ENCODE results near the gene BFSP1.

DNA sequence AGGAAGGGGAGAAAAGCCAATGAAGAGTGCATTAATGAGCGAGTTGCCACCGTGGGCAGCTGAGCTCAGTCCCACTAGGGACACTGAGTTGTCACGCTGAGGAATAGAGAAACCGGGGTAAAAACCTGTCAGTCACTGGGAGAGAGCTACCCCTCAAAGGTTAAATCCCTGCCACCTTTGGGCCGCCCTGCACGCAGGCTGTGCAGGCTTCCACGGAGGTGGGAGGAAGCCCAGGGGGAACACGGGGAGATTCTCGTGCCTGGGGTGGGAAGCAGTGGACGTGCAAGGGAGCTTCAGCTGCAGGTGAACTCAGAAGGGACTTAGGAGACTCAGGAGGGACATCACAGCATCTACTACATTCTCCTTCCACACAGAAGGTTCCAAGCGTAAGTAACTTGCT, 50.5 kb downstream of the BFSP1 start:
- no peak for TF ChIP-seq GATA2 (IDR thresholded peaks at IDR 0.05; ENCODE audit: low read depth, low read length)
- no peak for TF ChIP-seq GATA3 (IDR thresholded peaks at IDR 0.05; ENCODE audit: low read depth, low read length)

All from SH-SY5Y (cell line).